ENCODE data around the gene NOC4L. TPM values are rescaled to one million over a fixed set of nuclear protein-coding genes. Genes with fewer than 3 reads are reported as not detected.

NOC4L gene
- total RNA-seq, 3 donors from 2014 or later, result 10.1 to 14.3 (median 11.1) TPM

- intact Hi-C loops (cut with DNase I; ENCODE audit: low total_unique reads), result no loop called here
- H3K36me3 ChIP-seq, result no peaks in the 10 kb centered on the region
These were observed 28.8 kb upstream of the NOC4L start for GRCh38 chr12:132115500-132115899.

DNA sequence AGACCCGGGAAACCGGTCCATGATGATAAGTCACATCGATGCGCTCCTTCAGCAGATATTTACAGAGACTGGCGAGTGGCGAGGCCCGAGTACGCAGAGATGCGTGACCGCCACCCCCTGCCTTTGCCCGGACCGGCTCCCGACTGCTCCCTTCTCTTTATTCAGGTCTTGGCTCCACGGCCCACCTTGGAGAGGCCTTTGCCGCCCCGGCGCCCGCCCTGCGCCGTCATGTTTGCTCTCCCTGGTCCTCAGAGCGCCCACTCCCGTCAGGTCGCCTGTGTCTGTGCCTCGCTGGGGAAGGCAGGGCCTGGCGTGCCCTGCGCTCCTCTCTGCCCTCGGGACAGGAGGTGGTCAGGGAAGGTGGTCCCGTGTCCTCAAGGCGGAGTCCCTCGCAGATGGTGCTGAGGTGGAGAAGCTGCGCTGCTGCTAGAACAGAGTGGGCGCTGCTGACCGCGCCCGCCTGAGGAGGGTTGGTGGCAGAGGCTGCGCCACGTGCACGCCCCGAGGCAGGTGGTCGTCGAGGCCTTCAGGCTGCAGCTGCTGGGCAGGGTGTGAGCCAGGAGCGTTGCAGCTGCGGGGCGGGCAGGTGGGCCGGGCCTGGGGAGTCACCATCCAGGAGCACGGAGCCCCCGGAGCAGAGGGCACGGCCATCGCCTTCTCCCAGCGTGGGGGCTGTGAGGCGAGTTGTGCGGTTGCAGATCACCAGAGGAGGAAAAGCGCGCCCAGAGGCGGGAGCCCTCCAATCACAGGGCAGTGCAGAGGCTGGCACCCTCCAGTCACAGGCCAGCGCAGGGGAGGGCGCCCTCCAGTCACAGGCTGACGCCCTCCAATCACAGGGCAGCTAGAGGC is 27.3 kb upstream of the NOC4L start:
- Histone ChIP-seq H3K27me3 (no peaks in the 10 kb centered on the region), H3K9me3 (no peaks in the 10 kb centered on the region), H3K27ac (no peak overlapping the region), H3K4me3 (no peak overlapping the region), H3K36me3 (no peaks in the 10 kb centered on the region), H3K4me1 (no peaks in the 10 kb centered on the region)
- DNase-seq (ENCODE audit: low spot score in 2 of 2), result no peak
- intact Hi-C loops (cut with DNase I; ENCODE audit: low total_unique reads), result no loop called here
- TF ChIP-seq POLR2AphosphoS5 (IDR thresholded peaks at IDR 0.05) (no peak), POLR2A (IDR thresholded peaks at IDR 0.05) (no peak)
- TF ChIP-seq, protein P1, sequence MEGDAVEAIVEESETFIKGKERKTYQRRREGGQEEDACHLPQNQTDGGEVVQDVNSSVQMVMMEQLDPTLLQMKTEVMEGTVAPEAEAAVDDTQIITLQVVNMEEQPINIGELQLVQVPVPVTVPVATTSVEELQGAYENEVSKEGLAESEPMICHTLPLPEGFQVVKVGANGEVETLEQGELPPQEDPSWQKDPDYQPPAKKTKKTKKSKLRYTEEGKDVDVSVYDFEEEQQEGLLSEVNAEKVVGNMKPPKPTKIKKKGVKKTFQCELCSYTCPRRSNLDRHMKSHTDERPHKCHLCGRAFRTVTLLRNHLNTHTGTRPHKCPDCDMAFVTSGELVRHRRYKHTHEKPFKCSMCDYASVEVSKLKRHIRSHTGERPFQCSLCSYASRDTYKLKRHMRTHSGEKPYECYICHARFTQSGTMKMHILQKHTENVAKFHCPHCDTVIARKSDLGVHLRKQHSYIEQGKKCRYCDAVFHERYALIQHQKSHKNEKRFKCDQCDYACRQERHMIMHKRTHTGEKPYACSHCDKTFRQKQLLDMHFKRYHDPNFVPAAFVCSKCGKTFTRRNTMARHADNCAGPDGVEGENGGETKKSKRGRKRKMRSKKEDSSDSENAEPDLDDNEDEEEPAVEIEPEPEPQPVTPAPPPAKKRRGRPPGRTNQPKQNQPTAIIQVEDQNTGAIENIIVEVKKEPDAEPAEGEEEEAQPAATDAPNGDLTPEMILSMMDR (IDR thresholded peaks at IDR 0.05), result no peak

More at GRCh38 chr12:132115500-132115899, 28.8 kb upstream of the NOC4L start:
- no peaks in the 10 kb centered on the region for H3K9me3 ChIP-seq
- H3K4me1 ChIP-seq, result no peaks in the 10 kb centered on the region
- no peaks in the 10 kb centered on the region for H3K27me3 ChIP-seq
- no peak for TF ChIP-seq POLR2AphosphoS5 (IDR thresholded peaks at IDR 0.05)
- H3K4me3 ChIP-seq, result no peak overlapping the region
- DNase-seq (ENCODE audit: low spot score in 2 of 2), result no peak
- H3K27ac ChIP-seq, result no peak overlapping the region

DNA sequence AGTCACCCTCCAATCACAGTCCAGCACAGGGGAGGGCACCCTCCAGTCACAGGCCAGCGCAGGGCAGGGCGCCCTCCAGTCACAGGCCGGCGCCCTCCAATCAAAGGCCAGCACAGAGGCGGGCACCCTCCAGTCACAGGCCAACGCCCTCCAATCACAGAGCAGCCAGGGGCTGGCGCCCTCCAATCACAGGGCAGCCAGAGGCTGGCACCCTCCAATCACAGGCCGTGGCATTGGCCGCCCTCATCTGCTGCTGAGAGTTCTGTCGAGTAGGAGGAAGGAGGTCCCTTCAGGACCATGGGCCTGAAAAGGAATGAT is 26.7 kb upstream of the NOC4L start:
- Histone ChIP-seq H3K4me3 (no peak overlapping the region), H3K27me3 (no peaks in the 10 kb centered on the region), H3K4me1 (no peaks in the 10 kb centered on the region), H3K9me3 (no peaks in the 10 kb centered on the region), H3K36me3 (no peaks in the 10 kb centered on the region), H3K27ac (no peak overlapping the region)
- intact Hi-C loops (cut with DNase I; ENCODE audit: low total_unique reads), result no loop called here
- TF ChIP-seq, protein P1 (IDR thresholded peaks at IDR 0.05), result no peak
- no peak for TF ChIP-seq POLR2A (IDR thresholded peaks at IDR 0.05)
- no peak for TF ChIP-seq POLR2AphosphoS5 (IDR thresholded peaks at IDR 0.05)
- DNase-seq (ENCODE audit: low spot score in 2 of 2), result no peak

- Histone ChIP-seq H3K27ac (no peak overlapping the region), H3K4me1 (no peaks in the 10 kb centered on the region), H3K9me3 (no peaks in the 10 kb centered on the region), H3K4me3 (no peak overlapping the region), H3K27me3 (no peaks in the 10 kb centered on the region), H3K36me3 (no peaks in the 10 kb centered on the region)
- intact Hi-C loops (cut with DNase I; ENCODE audit: low total_unique reads), result no loop called here
- TF ChIP-seq POLR2AphosphoS5 (IDR thresholded peaks at IDR 0.05) (no peak), POLR2A (IDR thresholded peaks at IDR 0.05) (no peak)
- TF ChIP-seq, protein P1 (IDR thresholded peaks at IDR 0.05), result no peak
- no peak for DNase-seq (ENCODE audit: low spot score in 2 of 2)
These were observed 25.4 kb upstream of the NOC4L start for GRCh38 chr12:132118876-132119275.

DNA sequence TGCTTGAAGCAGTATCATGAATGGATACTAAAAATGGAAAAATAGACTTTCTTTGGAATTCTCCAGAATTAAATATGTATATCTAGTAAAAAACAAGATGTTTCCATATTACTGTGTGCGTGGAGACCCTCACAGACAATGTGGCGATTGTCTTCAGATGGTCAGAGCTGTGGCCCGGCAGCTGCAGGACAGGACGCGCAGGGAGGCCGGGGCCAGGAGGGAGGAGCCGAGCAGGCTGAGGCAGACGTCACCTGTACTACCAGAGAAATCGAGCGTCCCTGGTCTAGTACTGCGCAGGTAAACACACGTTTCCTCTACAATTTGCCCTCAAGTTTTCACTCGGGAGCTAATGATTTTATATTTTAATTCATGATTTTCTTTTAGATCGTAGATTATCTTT is 23.0 kb upstream of the NOC4L start:
- TF ChIP-seq POLR2AphosphoS5 (IDR thresholded peaks at IDR 0.05) (no peak), POLR2A (IDR thresholded peaks at IDR 0.05) (no peak)
- TF ChIP-seq, protein P1 (IDR thresholded peaks at IDR 0.05), result no peak
- Histone ChIP-seq H3K9me3 (no peaks in the 10 kb centered on the region), H3K27ac (no peak overlapping the region), H3K4me1 (no peaks in the 10 kb centered on the region), H3K27me3 (no peaks in the 10 kb centered on the region), H3K36me3 (no peaks in the 10 kb centered on the region), H3K4me3 (no peak overlapping the region)
- intact Hi-C loops (cut with DNase I; ENCODE audit: low total_unique reads), result no loop called here
- no peak for DNase-seq (ENCODE audit: low spot score in 2 of 2)

All from breast epithelium (tissue), 4 donors.